T-helper 1 cell (primary cell): ENCODE results near the gene MDFIC.

ENCODE experiments used
- DNase-seq, 5 donors: peaks; one replicate each; pipeline ENCODE4 v3.0.0-alpha.2; 2012 to 2020

MDFIC gene

DNA sequence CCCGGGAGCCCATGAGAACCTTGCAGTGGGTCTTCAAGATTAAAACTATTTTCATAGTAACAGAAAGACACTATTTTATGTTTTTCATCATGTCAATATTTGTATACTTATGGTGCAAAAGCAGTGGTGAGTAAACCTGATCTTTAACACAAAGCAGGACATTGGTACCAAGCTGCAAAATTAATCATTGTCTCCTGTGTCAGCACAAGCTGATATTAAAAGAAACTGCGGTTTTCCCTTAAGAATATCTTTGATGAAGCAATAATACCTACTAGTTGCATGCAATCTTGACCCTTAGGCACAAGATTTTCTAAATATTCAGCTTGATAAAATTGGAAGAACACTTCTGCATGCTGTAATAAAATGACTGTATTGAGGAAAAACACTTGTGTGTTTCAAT lies 121.7 kb downstream of the MDFIC start:
- no peak for DNase-seq

DNA sequence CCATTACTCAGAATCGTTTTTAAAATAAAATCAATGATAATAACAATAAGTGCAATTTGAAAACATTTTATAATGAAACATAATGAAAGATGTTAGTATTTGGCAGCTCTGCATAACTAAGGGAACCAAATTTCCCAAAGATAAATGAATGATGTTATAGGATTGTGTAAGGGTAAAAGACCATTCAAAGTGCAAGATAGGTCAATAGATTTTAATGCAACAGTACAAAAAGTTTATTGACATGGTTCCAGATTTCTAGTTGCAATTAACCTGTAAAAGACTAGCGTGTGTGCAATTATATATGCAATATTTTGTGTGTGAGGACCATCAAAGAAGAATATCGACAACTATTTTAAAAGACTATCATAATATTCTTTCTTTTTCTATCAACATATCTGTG lies 122.3 kb downstream of the MDFIC start:
- DNase-seq = no peak

DNA sequence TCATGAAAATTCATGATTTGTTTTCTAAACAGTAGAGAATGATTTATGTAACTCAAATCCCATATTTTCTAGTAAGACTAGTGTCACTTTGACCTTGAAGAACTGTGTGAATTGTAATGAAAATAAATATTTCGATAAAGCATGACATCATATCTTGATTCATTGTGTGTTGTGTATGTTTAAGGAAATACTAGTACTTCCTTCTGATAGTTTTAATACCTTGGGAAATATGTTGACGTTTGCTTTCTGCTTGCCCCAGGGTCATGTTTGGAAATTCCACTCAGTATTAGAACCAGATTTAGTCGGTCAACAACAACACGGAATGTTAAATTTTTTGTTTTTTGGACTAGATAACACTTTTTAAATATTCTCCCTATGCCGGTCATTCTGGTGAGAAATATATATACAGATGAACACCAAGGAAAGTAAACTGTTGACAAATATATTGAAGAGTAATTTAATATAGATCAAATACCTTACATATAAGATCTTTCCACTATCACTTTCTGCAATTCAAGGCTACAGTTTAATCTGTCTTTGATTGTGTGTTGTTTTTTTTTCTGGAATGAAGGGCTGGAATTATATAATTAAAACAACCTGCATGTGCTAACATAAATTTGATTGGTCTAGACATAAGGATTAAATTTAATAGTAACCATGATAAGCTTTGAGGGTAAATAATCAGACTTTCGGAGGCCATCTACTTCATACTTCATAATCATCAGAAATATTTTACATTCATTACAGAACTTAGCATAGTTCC lies 126.2 kb downstream of the MDFIC start:
- no peak for DNase-seq

DNA sequence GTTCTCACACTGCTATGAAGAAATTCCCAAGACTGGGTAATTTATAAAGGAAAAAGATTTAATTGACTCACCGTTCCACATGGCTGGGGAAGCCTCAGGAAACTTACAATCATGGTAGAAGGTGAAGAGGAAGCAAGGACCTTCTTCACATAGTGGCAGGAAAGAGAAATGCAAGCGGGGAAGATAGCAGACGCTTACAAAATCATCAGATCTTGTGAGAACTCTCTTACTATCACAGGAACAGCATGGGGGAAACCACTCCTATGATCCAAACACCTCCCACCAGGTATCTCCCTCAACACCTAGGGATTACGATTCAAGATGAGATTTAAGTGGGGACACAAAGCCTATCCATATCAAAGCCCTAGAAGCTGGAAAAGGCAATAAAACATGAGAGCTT lies 130.8 kb downstream of the MDFIC start:
- no peak for DNase-seq

- DNase-seq = no peak
Observed at GRCh38 chr7:115054478-115055065, 132.7 kb downstream of the MDFIC start.

- DNase-seq = no peak
Observed at GRCh38 chr7:115056019-115056418, 134.1 kb downstream of the MDFIC start.

DNA sequence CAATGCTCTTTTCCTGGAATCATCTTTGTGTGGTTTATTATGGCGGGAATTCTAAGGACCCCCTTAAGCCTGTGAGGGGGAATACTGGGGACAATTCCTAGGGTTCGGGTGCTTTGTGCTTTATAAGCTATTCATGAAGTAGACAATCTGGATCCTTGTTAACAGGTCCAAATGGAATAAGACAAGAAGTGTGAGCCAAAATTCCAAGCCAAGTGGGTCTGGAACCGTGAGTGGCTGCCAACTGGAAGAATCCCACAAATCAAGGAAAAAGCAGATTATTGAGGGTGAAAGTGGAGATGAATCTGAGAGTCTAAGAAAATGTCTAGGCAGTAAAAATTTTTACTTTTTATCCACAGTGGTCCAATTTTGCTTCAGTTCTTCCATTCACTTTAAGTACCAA lies 136.8 kb downstream of the MDFIC start:
- no peak for DNase-seq

DNA sequence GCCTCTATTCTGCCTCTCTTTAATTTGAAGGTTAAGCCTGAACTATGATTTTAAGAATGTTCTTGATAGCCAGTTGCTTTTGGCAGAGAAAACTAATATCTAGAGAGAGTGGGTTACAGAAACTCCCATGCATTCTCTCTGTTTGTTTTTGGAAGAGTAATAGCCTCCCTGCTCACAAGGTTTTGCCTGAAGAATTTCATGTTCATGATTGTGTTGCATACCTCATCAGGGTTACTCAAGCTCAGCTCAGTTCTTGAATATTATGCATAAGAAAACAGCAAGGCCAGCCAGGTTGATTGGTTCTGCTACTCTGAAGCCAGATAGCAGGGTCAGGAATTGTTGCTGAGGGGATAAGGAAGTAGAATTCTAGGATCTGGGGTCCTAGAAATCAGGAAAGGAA lies 137.4 kb downstream of the MDFIC start:
- no peak for DNase-seq

GRCh38 chr7:115060095-115060870 lies 138.4 kb downstream of the MDFIC start:
- no peak for DNase-seq

DNA sequence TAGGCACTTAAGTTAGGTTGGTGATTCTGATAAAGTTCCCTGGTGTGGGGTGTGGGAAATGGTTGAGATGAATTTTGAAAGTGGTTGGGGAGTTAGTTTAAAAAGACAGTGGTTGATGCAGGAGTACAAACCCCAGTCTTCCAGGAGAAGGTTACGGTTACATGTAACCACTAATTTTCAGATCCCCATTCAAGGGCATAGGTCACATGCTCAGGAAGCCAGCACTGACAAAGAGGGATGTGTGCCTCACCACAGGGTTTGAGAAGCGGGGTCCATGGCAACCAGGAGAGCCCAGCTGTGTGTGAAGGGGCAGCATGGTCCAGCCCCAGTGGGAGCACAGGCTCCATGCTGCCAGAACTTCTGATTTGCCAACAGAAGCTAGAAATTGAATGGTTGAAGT lies 144.2 kb downstream of the MDFIC start:
- no peak for DNase-seq

GRCh38 chr7:115066634-115067033 lies 144.7 kb downstream of the MDFIC start:
- DNase-seq = no peak

GRCh38 chr7:115068220-115068619 lies 146.3 kb downstream of the MDFIC start:
- DNase-seq = no peak
